K562 (cell line): ENCODE data around the gene MCM7. TPM values are rescaled to one million over a fixed set of nuclear protein-coding genes. Genes with fewer than 3 reads are reported as not detected.

ENCODE experiments used
- LEF1 ChIP-seq: fragments of 450-650 bp; IDR thresholded peaks from 2 replicates; pipeline ENCODE4 v1.6.1; 2016; ENCODE audit warnings: mild to moderate bottlenecking
- NCOR1 ChIP-seq: fragments of 450-650 bp; IDR thresholded peaks from 2 replicates; pipeline ENCODE4 v1.6.1; 2016; ENCODE audit warnings: mild to moderate bottlenecking, moderate library complexity
- NFYB ChIP-seq: IDR thresholded peaks from 2 replicates; pipeline ENCODE4 v1.6.1; 2011; ENCODE audit warnings: mild to moderate bottlenecking, moderate library complexity; ENCODE audit not compliant: insufficient read length; ENCODE audit errors: extremely low read depth
- RUNX1 ChIP-seq: sonication (generic); IDR thresholded peaks from 2 replicates; pipeline ENCODE4 v1.6.1; 2016; ENCODE audit warnings: antibody characterized with exemption, low read depth
- SUPT5H ChIP-seq: fragments of 450-650 bp; IDR thresholded peaks from 2 replicates; pipeline ENCODE4 v1.6.1; 2016
- TAF1 ChIP-seq: IDR thresholded peaks from 2 replicates; pipeline ENCODE4 v1.6.1; 2011; ENCODE audit warnings: mild to moderate bottlenecking, low read length, moderate library complexity; ENCODE audit not compliant: insufficient read depth, control insufficient read depth, severe bottlenecking; ENCODE audit errors: extremely low read depth
- TAF9B ChIP-seq: fragments of 450-650 bp; IDR thresholded peaks from 2 replicates; pipeline ENCODE4 v1.6.1; 2018; ENCODE audit warnings: mild to moderate bottlenecking; ENCODE audit not compliant: partially characterized antibody
- TCF3 ChIP-seq: sonication (generic); formaldehyde crosslinking; IDR thresholded peaks from 2 replicates; pipeline ENCODE4 v1.4.0; 2020; ENCODE audit warnings: mild to moderate bottlenecking, missing genetic modification reagents
- TRIM24 ChIP-seq, 2 experiments: fragments of 450-650 bp; IDR thresholded peaks; 2 replicates each; pipeline ENCODE4 v1.6.1; 2016
- YY1 ChIP-seq, 3 experiments: IDR thresholded peaks; 2 replicates each; pipeline ENCODE4 v1.6.1; 2011; ENCODE audit warnings: low read length in 2 of 3, mild to moderate bottlenecking in 2 of 3, moderate library complexity in 2 of 3, borderline replicate concordance in 1 of 3, control low read depth in 1 of 3, low read depth in 1 of 3; ENCODE audit not compliant: insufficient read depth in 3 of 3, insufficient replicate concordance in 2 of 3, control insufficient read depth in 1 of 3, insufficient read length in 1 of 3; ENCODE audit errors: extremely low read depth in 1 of 3
- ZNF165 ChIP-seq: fragments of 250-450 bp; sonication (Bioruptor Pico); IDR thresholded peaks from 2 replicates; pipeline ENCODE4 v1.4.0; 2020; ENCODE audit warnings: borderline replicate concordance
- ZNF184 ChIP-seq: sonication (generic); formaldehyde crosslinking; IDR thresholded peaks from 2 replicates; pipeline ENCODE4 v1.5.0; 2020; ENCODE audit warnings: missing genetic modification reagents
- ZNF644 ChIP-seq: fragments of 200-800 bp; sonication (Bioruptor generic); IDR thresholded peaks from 2 replicates; pipeline ENCODE4 v1.6.1; 2016; ENCODE audit warnings: low read depth, missing genetic modification characterization, missing compliant biosample characterization
- polyA plus RNA-seq, 8 experiments: library from polyadenylated mRNA; depleted of rRNA in 4 of 8; stranded (reverse) in 5 of 8; unstranded in 3 of 8; fragments of >200 nt; fragmentation: Nextera tagmentation in 2 of 8; fragmentation: Illumina TruSeq in 1 of 8; extraction: Ambion mirVana in 2 of 8; extraction: Trizol in 1 of 8; gene quantifications; 2 replicates each; pipeline versions ENCODE4 v1.2.1 to v1.2.3, GENCODE V29; 2011 to 2014; ENCODE audit warnings: inconsistent platforms in 1 of 8, missing spikeins in 1 of 8
- total RNA-seq, 7 experiments: library from RNA; depleted of rRNA in 6 of 7; stranded (reverse); fragments of >200 nt in 6 of 7; fragmentation: Illumina TruSeq in 2 of 7; extraction: Trizol in 2 of 7; gene quantifications; 2 replicates each; pipeline versions ENCODE4 v1.2.1 to v1.2.3, GENCODE V29; 2011 to 2021; ENCODE audit warnings: low replicate concordance in 1 of 7
- TF ChIP-seq, protein P1 (sequence below), 2 experiments: IDR thresholded peaks; 2 replicates each; pipeline ENCODE4 v1.6.1; 2011; ENCODE audit warnings: borderline replicate concordance in 1 of 2, control low read depth in 1 of 2, low read depth in 1 of 2, low read length in 1 of 2, mild to moderate bottlenecking in 1 of 2, mixed read lengths in 1 of 2, moderate library complexity in 1 of 2; ENCODE audit not compliant: insufficient read depth in 1 of 2, insufficient read length in 1 of 2, poor library complexity in 1 of 2, severe bottlenecking in 1 of 2; ENCODE audit errors: extremely low read depth in 1 of 2
- TF ChIP-seq, protein P2 (sequence below): sonication (generic); formaldehyde crosslinking; IDR thresholded peaks from 2 replicates; pipeline ENCODE4 v1.4.0; 2020; ENCODE audit warnings: mild to moderate bottlenecking, missing genetic modification reagents
- TF ChIP-seq, protein P3 (sequence below): fragments of 250-450 bp; sonication (Bioruptor Pico); IDR thresholded peaks from 2 replicates; pipeline ENCODE4 v1.4.0; 2020; ENCODE audit warnings: borderline replicate concordance
- TF ChIP-seq, protein P4 (sequence below), 2 experiments: fragments of 450-650 bp; conservative IDR thresholded peaks; 2 replicates each; pipeline ENCODE4 v1.6.1; 2017; ENCODE audit warnings: mild to moderate bottlenecking in 2 of 2, moderate library complexity in 2 of 2
- TF ChIP-seq, protein P5 (sequence below): fragments of 250-450 bp; sonication (Bioruptor Pico); IDR thresholded peaks from 2 replicates; pipeline ENCODE4 v1.5.0; 2022; ENCODE audit warnings: mild to moderate bottlenecking

The MCM7 gene
- total and polyA plus RNA-seq, 9 of the 15 experiments (the other 6 are each of a cell fraction or from before 2014, with no cell fraction given): 329 to 856 (median 437) TPM

DNA sequence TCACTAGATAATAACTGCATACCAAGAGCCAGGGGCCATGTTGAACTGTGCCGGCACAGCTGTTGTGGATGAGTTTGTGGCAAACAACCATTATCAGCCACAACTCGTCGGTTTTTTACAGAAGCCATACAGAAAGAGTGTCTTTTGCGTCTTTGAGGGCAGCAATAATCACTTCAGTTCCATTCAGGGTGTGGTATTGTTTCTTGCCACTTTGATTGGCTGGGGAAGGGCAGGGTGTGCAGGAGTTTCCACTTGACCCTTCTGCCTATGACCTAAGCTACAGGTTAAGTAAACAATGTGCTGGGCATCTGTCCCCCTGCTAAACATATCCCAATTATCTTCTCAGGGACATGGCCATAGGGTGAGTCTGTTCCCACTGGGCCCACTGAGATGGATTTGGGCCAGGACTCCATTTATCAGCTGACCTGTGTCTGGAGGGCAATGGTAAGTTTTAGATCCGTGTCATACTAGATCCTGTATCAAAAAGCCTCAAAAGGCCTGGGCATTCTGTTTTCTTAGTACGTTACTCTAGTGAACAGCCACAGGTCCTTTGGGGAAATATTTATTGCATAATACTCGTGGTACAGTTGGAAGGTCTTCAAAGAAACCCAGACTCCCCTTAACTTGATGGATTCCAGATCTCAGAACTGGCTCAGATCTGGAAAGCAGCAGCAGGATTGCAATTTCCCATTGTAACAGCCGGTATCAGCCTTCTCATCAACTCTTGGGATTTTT is 35.6 kb downstream of the MCM7 start (continued):
- TF ChIP-seq, protein P1, sequence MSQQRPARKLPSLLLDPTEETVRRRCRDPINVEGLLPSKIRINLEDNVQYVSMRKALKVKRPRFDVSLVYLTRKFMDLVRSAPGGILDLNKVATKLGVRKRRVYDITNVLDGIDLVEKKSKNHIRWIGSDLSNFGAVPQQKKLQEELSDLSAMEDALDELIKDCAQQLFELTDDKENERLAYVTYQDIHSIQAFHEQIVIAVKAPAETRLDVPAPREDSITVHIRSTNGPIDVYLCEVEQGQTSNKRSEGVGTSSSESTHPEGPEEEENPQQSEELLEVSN (IDR thresholded peaks at IDR 0.05; ENCODE audit: borderline replicate concordance in 1 of 2, extremely low read depth in 1 of 2, insufficient read depth in 1 of 2, insufficient read length in 1 of 2, low read depth in 1 of 2, low read length in 1 of 2, poor library complexity in 1 of 2, severe bottlenecking in 1 of 2): no peak
- TF ChIP-seq, protein P2, sequence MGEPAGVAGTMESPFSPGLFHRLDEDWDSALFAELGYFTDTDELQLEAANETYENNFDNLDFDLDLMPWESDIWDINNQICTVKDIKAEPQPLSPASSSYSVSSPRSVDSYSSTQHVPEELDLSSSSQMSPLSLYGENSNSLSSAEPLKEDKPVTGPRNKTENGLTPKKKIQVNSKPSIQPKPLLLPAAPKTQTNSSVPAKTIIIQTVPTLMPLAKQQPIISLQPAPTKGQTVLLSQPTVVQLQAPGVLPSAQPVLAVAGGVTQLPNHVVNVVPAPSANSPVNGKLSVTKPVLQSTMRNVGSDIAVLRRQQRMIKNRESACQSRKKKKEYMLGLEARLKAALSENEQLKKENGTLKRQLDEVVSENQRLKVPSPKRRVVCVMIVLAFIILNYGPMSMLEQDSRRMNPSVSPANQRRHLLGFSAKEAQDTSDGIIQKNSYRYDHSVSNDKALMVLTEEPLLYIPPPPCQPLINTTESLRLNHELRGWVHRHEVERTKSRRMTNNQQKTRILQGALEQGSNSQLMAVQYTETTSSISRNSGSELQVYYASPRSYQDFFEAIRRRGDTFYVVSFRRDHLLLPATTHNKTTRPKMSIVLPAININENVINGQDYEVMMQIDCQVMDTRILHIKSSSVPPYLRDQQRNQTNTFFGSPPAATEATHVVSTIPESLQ (CRISPR knock-in tag): no peak
- TF ChIP-seq TAF9B (no peak), RUNX1 (no peak), TCF3 (peak; percentile 43; the same call in 1 of the 2 replicates), TAF1 (no peak), NCOR1 (0 out of 2 replicates have a peak, but pooled peaks have one; percentile 7), SUPT5H (no peak), YY1 (IDR thresholded peaks at IDR 0.05; ENCODE audit: borderline replicate concordance in 1 of 3, control insufficient read depth in 1 of 3, extremely low read depth in 1 of 3, insufficient read depth in 3 of 3, insufficient read length in 1 of 3, insufficient replicate concordance in 2 of 3, low read depth in 1 of 3, low read length in 2 of 3) (peak in 1 of 3 experiments; percentile 58), ZNF165 (CRISPR knock-in tag) (no peak), NFYB (peak; percentile 23), ZNF644 (tag) (no peak), ZNF184 (CRISPR knock-in tag) (no peak), LEF1 (no peak), TRIM24 (IDR thresholded peaks at IDR 0.05) (no peak)
- TF ChIP-seq, protein P3, sequence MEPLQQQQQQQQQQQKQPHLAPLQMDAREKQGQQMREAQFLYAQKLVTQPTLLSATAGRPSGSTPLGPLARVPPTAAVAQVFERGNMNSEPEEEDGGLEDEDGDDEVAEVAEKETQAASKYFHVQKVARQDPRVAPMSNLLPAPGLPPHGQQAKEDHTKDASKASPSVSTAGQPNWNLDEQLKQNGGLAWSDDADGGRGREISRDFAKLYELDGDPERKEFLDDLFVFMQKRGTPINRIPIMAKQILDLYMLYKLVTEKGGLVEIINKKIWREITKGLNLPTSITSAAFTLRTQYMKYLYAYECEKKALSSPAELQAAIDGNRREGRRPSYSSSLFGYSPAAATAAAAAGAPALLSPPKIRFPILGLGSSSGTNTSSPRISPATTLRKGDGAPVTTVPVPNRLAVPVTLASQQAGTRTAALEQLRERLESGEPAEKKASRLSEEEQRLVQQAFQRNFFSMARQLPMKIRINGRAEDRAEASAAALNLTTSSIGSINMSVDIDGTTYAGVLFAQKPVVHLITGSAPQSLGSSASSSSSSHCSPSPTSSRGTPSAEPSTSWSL: no peak
- TF ChIP-seq, protein P4, sequence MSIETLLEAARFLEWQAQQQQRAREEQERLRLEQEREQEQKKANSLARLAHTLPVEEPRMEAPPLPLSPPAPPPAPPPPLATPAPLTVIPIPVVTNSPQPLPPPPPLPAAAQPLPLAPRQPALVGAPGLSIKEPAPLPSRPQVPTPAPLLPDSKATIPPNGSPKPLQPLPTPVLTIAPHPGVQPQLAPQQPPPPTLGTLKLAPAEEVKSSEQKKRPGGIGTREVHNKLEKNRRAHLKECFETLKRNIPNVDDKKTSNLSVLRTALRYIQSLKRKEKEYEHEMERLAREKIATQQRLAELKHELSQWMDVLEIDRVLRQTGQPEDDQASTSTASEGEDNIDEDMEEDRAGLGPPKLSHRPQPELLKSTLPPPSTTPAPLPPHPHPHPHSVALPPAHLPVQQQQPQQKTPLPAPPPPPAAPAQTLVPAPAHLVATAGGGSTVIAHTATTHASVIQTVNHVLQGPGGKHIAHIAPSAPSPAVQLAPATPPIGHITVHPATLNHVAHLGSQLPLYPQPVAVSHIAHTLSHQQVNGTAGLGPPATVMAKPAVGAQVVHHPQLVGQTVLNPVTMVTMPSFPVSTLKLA (conservative IDR thresholded peaks at IDR 0.05): no peak
- TF ChIP-seq, protein P5, sequence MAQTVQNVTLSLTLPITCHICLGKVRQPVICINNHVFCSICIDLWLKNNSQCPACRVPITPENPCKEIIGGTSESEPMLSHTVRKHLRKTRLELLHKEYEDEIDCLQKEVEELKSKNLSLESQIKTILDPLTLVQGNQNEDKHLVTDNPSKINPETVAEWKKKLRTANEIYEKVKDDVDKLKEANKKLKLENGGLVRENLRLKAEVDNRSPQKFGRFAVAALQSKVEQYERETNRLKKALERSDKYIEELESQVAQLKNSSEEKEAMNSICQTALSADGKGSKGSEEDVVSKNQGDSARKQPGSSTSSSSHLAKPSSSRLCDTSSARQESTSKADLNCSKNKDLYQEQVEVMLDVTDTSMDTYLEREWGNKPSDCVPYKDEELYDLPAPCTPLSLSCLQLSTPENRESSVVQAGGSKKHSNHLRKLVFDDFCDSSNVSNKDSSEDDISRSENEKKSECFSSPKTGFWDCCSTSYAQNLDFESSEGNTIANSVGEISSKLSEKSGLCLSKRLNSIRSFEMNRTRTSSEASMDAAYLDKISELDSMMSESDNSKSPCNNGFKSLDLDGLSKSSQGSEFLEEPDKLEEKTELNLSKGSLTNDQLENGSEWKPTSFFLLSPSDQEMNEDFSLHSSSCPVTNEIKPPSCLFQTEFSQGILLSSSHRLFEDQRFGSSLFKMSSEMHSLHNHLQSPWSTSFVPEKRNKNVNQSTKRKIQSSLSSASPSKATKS (CRISPR knock-in tag): no peak
